Hematopoietic multipotent progenitor cell treated with erythropoietin and hydrocortisone succinate and interleukin-3 and kit ligand, for 8 days (in vitro differentiated cells): ENCODE results near the gene PTTG1IP2.

Experiments
- DNase-seq: peaks from one replicate; pipeline ENCODE4 v3.0.0-alpha.2; 2015

The PTTG1IP2 gene

DNA sequence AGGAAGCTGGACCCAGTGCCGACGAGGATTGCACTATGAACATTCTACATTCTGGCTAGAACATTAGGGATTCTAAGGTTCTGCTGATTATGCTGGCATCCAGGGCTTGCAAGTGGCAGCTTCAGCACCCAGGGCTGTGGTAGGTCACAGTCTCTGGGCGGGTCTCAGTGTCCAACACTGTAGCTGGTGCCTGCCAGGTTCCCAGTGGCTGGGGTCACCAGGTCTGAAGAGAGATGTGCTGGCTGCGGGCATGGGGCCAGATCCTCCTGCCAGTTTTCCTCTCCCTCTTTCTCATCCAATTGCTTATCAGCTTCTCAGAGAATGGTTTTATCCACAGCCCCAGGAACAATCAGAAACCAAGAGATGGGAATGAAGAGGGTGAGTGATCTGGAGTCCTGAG, at the start of gene PTTG1IP2:
Gene PTTG1IP2, plus strand, starts transcription at position 86 of the 400 bp plus-strand sequence. Its CDS starts 148 bp downstream, at position 234.
- no peak for DNase-seq

GRCh38 chr7:90421651-90422050, 47.8 kb upstream of the PTTG1IP2 start:
- DNase-seq = no peak

GRCh38 chr7:90424720-90425119, 44.7 kb upstream of the PTTG1IP2 start:
- no peak for DNase-seq

GRCh38 chr7:90425376-90425775, 44.1 kb upstream of the PTTG1IP2 start:
- no peak for DNase-seq

DNA sequence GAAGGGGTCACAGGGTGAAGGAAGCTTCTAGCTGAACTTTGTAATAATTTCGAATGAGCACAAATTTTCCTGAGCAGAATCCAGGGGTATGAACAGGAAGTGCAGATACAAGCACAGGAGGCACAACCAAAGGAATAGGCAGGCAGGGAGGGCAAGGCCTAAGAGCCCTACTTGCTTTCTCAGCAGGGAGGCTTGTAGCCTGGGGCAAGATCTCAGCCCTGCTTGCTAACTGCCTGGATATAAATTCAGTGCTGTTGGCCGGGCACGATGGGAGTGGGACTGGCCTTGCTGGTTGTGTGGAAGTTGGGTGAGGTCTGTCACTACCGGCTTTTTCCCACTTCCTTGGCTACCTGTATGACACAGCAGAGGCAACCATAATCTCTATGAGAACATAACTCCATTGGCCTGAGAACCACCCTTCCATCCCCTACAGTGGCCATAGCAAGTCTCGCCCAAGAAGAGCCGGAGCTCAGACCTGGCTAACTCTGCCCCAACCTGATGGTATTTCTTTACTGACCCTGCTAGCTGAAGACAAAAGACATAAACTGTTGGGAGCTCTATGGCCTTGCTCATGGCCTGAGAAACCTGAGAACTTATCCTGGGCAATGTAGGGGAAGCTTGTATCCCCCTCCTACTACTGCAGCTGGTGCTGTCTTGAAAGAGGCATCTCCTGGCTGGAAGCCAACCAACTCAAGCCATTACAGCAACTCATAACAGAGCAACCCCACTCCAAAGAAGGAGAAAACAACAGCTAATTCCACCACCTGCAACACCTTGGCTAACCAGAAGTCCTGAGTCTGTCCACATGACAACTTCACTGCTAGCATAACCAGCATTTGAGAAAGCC, 38.6 kb upstream of the PTTG1IP2 start:
- DNase-seq = no peak

GRCh38 chr7:90432752-90433151, 36.7 kb upstream of the PTTG1IP2 start:
- no peak for DNase-seq

DNA sequence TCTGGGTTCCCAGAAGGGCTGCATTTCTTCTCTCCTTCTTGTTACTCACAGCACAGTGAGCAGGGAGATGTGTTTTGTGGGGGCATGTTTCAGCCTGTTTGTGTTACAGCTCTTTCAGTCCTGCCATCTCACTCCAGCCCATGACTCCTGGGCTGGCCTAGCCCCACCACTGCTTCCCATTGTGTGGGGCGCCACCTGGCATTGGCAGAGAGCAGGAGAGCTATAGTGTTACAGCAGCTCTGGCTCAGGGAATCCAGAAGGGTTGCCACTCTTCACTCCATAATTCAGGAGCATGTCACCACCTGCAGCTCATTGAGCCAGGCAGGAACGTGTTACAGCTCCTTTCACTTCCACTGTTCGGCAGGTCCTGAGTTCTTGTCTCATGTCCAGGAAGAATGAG, 36.2 kb upstream of the PTTG1IP2 start:
- DNase-seq = no peak

GRCh38 chr7:90445633-90446032, 23.8 kb upstream of the PTTG1IP2 start:
- DNase-seq = no peak

DNA sequence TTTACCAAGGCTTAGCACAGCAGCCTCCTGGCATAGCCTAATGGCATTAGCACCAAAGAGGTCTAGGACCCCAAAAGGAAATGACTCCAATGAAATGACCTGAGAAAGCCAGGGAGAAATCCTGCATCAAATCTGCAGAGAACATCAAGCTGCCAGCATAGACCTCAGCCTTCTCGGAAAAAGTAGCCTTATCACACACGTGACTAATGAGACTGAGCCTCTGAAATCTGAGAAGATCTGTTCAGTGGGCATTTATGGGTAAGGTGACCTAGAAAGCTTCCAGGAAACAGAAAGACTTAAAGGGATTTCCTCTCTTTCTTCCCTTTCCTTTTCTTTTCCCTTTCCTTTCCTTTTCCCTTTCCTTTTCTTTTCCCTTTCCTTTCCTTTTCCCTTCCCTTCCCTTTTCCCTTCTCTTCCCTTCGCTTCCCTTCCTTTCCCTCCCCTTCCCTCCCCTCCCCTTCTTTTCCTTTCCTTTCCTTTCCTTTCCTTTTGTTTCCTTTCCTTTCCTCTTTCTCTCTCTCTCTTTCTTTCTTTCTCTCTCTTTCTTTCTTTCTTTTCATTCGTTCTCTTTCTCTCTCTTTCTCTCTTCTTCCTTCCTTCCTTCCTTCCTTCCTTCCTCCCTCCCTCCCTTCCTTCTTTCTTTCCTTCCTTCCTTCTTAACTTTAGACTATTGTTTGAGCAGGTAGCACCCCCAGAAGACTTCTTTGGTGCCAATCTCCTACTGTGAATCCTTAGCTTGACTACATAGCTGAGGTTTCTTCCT, 23.1 kb upstream of the PTTG1IP2 start:
- DNase-seq = no peak

GRCh38 chr7:90453259-90453891, 16.1 kb upstream of the PTTG1IP2 start:
- no peak for DNase-seq

- DNase-seq = no peak
These were observed 15.5 kb upstream of the PTTG1IP2 start for GRCh38 chr7:90453931-90454330.

DNA sequence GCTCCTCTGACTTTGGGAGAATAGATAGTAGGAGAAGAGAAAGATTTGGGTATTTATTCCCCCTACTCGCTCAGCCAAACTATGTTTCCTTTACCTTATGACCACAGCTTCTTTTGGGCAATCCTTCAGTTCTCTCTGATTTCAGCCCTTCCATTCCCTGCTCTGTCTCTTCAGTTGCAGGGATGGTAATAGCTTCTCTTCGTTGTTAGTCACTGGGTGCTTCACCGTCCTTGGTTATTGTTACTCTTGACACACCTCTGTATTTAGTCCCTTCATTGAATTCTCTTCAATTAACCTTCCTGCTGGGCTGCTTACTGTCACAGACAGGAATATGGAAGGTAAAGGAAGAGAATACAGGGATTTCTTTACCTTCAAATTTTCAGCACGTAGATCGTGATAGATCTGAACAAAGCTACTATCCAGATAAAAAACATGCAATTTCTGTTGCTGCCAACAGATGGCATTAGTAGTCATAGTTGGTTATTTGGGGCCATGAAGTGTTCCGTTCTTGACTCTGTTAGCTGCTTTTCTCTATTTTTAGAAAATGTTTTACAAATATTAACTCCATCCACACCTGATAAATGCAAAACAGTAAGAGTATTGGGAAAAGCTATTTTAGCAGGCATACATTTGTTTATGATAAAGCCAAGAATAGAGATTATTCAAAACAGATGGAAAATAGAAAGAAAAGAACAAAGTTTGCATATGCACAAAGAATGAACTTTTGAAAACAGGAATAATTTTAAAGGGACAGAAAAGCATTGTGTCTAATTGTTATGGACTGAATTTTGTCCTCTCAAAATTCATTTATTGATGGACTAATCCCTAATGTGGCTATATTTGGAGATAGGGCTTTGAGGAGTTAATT, 14.0 kb upstream of the PTTG1IP2 start:
- peak; percentile 52 for DNase-seq

DNA sequence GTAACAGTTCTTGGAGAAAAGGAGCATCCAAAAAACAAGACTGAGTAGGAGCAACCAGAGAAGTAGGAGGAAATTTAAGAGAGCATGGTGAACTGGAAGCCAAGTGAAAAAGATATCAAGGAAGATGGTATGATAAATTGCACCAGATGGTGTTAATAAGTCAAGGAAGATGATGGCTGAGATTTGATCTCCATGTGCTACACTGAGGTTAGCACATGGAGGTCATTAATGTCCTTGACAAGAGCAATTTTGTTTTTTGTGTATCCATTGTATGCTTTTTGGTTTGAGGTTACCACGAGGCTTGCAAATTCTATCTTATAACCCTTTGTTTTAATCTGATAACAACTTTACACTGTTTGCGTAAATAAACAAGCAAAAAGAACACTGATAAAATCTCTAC, 11.3 kb upstream of the PTTG1IP2 start:
- DNase-seq = no peak

- no peak for DNase-seq
These were observed 9.6 kb upstream of the PTTG1IP2 start for GRCh38 chr7:90459888-90460287.

DNA sequence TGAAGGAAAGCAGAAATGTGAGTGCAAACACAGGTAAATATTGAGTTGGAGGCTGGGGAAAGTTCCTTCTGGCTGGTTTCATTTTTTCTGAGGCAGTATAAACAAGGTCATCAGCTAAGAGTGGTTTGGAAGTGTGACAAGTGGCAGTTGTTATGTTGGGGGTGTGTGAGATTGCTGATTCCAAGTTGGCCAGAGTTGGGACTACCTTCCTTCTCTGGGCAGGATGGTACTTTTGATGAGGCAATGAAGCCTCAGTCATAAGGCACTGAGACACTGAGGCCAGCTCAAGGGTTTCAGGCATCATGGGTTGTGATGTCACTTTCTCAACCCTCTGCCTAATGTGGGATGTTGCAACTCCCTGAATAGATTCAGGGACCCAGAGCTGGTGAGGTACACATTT, 8.2 kb upstream of the PTTG1IP2 start:
- no peak for DNase-seq

GRCh38 chr7:90463151-90463628, 6.2 kb upstream of the PTTG1IP2 start:
- peak; percentile 9 for DNase-seq

DNA sequence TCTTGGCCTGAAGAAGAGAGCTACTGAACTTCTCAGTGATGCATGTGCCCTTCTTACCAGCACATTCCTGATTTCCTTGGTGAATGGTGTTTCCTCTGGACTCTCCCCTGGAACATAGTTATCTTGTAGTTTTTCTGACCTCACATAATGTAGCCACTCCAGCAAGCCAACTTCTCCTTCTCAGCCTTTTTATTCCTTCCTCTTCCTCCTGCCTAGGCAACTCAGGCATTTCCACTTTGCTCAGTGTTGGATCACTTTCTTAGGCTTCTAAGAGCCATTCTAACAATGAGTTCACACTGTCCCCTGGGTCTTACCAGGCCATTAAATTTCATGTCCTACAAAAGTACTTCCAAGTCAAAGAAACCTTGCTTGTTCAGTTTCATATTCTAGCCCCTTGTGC, 3.6 kb upstream of the PTTG1IP2 start:
- no peak for DNase-seq

DNA sequence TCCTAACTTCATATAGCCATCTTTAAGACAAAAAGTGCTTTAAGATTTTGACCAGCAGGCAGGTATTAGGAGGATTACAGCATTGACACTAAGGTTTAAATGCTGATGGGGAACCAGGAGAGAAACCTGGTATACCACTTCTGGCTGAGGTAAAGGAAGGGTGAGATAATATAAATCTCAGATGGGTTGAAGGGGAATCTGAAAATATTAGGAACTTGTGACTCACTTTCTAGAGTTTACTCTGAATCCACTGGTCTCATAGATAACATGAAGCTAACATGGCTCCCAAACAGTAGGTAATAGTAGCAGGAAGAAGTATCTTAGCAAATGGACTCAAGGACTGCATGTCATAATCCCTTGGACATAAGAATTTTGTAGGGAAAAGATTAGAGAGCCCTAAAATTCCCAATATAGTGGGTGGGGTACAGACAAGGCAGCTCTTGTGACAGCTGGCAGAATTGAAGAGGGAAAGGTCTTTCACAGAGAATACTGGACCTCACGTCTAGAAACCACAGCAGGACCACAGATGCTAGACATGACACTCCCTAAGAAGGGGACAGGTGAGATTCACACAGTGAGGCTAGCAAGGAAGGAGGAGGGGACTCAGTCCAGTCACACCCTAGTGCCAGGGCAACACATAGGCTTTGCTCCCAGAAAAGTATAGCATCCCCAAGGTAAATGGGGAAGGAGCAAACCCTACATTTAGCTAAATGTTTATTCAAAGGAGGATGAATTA, 3.5 kb downstream of the PTTG1IP2 start:
- no peak for DNase-seq

GRCh38 chr7:90473814-90474213, 4.4 kb downstream of the PTTG1IP2 start:
- DNase-seq = no peak

- DNase-seq = no peak
These were observed 5.1 kb downstream of the PTTG1IP2 start for GRCh38 chr7:90474284-90475210.

DNA sequence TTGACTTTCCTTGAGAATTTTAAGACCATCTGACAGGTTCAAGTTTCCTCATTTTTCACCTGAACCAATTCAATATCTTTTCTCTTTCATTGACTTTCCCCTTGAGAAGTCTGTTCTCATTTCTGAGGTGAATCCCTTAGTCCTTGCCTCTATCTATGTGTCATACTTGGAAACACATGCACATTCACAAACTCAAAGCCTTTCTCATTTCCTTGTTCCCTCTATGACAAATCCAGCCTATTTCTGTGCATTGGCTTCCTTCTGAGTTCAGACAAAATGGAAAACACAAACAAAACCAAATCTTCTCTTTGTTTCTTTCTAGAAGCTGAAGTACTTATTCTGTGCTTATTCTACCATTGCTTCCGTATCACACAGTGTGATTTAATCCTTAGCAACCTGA, 13.8 kb downstream of the PTTG1IP2 start:
- DNase-seq = no peak
